Astrocyte of the cerebellum (primary cell): ENCODE results near the gene IL4I1.
"Not testable (repeated sequence)": the region's sequence is repeated elsewhere in the genome, so short reads cannot be mapped to it uniquely, and the experiment has no call there.

Source experiments
- DNase-seq: peaks from one replicate; pipeline ENCODE4 v3.0.0-alpha.2; 2011; ENCODE audit warnings: low read depth
- H3K4me3 ChIP-seq: 2 replicates; pipeline ENCODE4 v1.5.1; 2011; ENCODE audit warnings: mild to moderate bottlenecking, low read depth, low read length, moderate library complexity
- in situ Hi-C: cut with HindIII; loops from 2 replicates; pipeline ENCODE4 v1.10.0; 2017; ENCODE audit warnings: low sequenced_read_pairs
- TF ChIP-seq, protein P1 (sequence below): IDR thresholded peaks from 2 replicates; pipeline ENCODE4 v1.5.1; 2012; ENCODE audit warnings: low read length, low read depth, moderate library complexity, mild to moderate bottlenecking; ENCODE audit errors: missing control alignments

IL4I1 gene

DNA sequence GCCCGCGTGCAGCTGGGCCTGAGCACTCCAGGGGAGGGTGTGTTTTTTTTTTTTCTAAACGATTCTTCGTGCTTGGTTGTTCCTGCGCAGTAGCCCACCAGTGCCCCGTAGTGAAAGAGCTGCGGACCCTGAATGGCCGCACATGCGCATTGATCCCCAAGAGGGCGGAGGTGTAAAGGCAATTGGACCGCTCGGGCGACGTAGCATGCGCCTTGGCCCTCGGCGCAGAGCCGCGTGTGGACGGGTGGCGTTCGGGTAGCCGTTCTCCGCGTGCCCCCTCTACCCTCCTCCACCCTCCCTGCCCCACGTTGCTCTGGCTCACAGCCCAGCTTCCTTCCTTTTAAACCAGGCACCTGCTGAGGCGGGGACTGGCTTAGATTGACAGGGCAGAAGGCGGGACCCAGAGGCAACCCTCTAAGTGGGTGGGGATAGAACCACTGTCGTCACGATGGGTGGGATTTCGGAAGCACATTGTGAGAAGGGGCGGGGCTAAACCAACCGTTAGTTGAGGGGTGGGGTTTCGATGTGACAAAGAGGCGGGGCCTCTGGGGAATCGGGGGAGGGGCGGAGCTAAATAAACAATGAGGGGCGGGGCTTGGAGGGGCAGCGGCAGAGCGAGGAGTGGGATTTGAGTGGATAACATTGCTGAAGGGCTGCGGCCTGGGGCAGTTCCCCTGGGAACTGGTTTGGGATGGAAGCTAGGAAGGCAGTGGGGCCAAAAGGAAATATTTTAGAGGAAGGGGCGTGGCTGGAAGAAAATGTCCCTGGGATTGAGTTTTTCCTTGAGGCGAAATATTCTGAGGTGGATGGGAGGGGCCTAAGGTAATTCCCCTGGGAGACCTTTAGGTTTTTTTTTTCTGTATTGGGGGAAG is 33.2 kb upstream of the IL4I1 start:
- peak overlapping the region; percentile 65 for H3K4me3 ChIP-seq
- TF ChIP-seq, protein P1, sequence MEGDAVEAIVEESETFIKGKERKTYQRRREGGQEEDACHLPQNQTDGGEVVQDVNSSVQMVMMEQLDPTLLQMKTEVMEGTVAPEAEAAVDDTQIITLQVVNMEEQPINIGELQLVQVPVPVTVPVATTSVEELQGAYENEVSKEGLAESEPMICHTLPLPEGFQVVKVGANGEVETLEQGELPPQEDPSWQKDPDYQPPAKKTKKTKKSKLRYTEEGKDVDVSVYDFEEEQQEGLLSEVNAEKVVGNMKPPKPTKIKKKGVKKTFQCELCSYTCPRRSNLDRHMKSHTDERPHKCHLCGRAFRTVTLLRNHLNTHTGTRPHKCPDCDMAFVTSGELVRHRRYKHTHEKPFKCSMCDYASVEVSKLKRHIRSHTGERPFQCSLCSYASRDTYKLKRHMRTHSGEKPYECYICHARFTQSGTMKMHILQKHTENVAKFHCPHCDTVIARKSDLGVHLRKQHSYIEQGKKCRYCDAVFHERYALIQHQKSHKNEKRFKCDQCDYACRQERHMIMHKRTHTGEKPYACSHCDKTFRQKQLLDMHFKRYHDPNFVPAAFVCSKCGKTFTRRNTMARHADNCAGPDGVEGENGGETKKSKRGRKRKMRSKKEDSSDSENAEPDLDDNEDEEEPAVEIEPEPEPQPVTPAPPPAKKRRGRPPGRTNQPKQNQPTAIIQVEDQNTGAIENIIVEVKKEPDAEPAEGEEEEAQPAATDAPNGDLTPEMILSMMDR = no peak
- peak; percentile 91 for DNase-seq
- in situ Hi-C loops = no loop called here

DNA sequence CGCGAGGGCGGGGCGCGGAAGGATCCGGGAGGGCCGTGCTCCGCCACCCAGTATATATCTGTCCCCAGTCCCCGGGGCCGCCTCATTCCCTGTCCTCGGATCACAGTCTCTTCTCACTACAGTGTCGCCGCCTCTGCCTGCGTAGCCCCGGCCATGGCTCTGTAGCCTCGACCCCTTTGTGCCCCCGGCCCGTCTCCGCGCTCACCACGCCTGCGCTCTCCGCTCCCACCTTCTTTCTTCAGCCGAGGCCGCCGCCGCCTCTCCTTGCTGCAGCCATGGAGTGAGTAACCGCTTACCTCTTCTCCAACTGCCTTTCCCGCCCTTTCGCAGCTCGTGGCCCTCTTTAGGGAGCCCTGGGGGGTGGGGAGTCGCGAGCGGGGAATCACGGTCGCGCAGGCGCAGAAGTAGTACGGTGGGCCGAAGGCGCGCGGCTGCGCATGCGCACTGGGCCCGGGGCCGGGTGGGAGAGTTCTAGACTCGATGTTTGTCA is 32.5 kb upstream of the IL4I1 start, which contains the start of the genes ATF5 and NUP62:
Gene ATF5 (plus strand): TSS at position 85 of the 490 bp plus-strand sequence. CDS start 1,646 bp downstream, outside the sequence.
Gene NUP62 (minus strand): TSS at position 384 of the 490 bp plus-strand sequence. CDS start 19,697 bp downstream, outside the sequence.
- in situ Hi-C loops = no loop called here
- no peak for DNase-seq
- TF ChIP-seq, protein P1 = no peak
- peak within 1 kb of the TSS; percentile 65 for H3K4me3 ChIP-seq

DNA sequence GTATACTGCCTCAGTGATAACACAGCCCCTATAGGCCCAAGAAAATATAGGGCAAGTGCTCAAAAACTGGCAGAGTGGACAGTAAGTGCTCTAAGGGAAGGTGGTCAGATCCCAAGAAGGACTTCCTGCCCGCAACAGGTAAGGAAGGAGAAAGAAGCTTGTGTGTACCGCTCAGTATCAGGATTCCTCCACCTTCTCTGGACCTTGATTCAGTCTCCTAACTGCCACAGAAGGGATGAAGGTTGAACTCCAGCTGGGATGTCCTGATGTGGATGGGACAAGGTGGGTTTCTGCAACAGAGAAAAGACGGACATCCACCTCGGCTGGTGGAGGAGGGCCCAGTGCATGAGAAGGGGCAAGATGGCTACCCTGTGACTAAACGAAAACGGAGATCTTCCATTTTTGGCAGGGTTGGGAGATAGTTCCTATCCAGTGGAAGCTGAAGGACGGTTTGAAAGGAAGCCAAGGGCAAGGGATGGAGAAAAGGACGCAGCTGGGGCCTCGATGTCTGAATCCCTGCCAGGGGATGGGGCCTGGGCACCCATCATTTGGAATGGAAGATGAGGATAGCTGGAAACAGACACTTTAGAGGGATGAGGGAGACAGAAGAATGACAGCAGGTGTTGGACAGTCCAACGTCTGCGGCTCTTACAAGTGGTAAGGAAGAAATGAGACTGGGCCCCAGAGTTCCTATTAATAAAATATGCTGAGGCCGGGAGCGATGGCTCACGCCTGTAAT is 31.0 kb upstream of the IL4I1 start:
- no peak for DNase-seq

DNA sequence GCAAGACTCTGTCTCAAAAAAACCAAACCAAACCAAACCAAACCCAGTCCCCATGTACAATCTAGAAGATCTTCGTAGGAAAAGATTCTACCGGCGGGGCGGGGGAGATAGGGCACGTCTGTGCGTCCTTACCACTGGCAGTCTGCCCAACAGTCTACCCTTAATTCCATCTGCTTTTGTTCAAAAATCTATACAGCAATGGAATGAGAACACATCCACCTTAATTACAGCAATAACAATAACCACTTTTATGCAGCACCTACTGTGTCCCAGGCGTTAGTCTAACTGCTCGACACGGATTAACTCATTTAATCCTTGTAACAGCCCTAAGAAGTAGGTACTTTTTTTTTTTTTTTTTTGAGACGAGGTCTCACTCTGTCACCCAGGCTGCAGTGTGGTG is 29.8 kb upstream of the IL4I1 start:
- no peak for DNase-seq
- TF ChIP-seq, protein P1 = no peak
- in situ Hi-C loops = no loop called here

More for the DNA sequence above, 31.0 kb upstream of the IL4I1 start:
- TF ChIP-seq, protein P1 = no peak
- peak overlapping the region; percentile 65 for H3K4me3 ChIP-seq
- in situ Hi-C loops = no loop called here

GRCh38 chr19:49925486-49925885 is 28.8 kb upstream of the IL4I1 start:
- in situ Hi-C loops = no loop called here
- DNase-seq = no peak
- no peak overlapping the region for H3K4me3 ChIP-seq
- TF ChIP-seq, protein P1 = no peak

More for the DNA sequence above, 29.8 kb upstream of the IL4I1 start:
- no peak overlapping the region for H3K4me3 ChIP-seq

GRCh38 chr19:49924881-49925210 is 28.2 kb upstream of the IL4I1 start:
- DNase-seq, in situ Hi-C loops, H3K4me3 ChIP-seq: not testable (repeated sequence)
